Right forelimb (tissue), 1 donor: ENCODE measurements around the gene ALDH3B2.
"Not testable (repeated sequence)": the region's sequence is repeated elsewhere in the genome, so short reads cannot be mapped to it uniquely, and the experiment has no call there.

Source experiments
- DNase-seq: peaks from one replicate; pipeline ENCODE4 v3.0.0-alpha.2; 2018

The ALDH3B2 gene

GRCh38 chr11:67660752-67661151 is 13.7 kb downstream of the ALDH3B2 start:
- not testable (repeated sequence) for DNase-seq

GRCh38 chr11:67659651-67660165 is 14.7 kb downstream of the ALDH3B2 start:
- not testable (repeated sequence) for DNase-seq

- DNase-seq = no peak
Observed at GRCh38 chr11:67657300-67657699, 17.1 kb downstream of the ALDH3B2 start.

DNA sequence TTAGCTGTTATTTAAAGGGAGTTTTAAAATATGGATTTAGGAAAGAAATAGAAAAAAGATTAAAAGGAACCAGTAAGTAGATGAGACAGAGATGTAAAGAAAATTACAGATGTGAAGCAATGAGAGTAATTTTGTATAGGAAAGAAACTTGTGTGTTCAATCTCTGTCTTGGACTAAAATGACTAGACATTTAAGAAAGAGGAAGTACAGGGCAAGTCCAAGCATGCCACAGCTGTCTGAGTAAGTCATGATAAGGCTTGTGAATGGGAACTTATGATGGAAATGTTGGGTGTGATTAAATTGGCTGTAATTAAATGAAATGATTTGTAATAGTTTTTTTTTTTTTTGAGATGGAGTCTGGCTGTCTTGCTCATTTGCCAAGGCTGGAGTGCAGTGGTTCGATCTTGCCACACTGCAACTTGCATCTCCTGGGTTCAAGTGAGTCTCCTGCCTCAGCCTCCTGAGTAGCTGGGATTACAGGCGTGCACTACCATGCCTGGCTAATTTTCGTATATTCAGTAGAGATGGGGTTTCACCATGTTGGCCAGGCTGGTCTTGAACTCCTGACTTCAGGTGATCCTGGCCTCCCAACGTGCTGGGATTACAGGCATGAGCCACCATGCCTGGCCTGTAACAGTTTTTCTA is 18.0 kb downstream of the ALDH3B2 start:
- no peak for DNase-seq

DNA sequence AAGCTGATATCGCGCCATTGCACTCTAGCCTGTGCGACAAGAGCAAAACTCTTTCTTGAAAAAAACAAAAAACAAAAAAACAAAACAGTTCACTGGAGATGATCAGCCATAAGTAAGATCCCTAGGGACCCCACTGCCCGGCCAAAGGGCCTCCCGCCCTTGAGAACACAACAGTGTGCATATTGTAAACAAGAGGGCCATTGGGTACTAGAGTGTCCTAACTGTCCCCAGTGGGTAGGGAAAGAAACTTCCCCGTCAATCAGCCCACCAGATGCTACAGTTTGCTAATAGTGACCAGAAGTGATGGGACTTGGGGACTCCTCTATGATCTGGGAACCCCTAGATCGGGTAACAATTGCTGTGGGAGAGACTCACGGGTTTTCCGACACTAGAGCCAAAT is 20.2 kb downstream of the ALDH3B2 start:
- no peak for DNase-seq

DNA sequence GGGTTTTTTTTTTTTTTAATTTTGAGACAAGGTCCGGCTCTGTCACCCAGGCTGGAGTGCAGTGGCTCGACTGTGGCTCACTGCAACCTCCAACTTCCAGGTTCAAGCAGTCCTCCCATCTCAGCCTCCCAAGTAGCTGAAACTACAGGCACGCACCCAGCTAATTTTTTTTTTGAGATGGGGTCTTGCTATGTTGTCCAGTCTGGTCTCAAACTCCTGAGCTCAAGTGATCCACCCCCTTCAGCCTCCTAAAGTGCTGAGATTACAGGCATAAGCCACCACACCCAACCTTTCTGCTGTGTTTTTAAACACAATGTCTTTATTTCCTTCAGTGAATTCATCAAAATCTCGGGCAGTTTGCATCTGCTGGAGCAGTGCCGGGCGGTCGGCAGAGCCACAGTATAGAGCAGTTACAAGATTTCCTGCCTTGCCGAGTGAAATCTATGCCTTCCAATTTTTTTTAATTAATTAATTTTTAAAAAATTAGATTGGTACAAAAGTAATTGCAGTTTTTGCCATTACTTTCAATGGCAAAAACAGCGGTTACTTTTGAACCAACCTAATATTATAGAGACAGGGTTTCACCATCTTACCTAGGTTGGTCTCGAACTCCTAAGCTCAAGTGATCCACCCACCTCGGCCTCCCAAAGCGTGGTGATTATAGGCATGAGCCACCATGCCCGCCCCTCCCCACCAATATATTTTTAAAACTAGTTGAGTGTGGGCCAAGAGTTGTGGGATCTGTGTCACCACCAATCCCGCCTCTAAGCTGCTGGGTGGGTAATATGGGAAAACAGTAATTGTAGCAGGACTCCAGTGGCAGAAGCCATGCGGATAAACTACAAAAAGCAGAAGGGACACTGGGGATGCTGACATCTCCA is 21.2 kb downstream of the ALDH3B2 start:
- no peak for DNase-seq

- DNase-seq = no peak
Observed at GRCh38 chr11:67651976-67652781, 22.2 kb downstream of the ALDH3B2 start.

- no peak for DNase-seq
Observed at GRCh38 chr11:67649634-67650510, 24.6 kb downstream of the ALDH3B2 start.

DNA sequence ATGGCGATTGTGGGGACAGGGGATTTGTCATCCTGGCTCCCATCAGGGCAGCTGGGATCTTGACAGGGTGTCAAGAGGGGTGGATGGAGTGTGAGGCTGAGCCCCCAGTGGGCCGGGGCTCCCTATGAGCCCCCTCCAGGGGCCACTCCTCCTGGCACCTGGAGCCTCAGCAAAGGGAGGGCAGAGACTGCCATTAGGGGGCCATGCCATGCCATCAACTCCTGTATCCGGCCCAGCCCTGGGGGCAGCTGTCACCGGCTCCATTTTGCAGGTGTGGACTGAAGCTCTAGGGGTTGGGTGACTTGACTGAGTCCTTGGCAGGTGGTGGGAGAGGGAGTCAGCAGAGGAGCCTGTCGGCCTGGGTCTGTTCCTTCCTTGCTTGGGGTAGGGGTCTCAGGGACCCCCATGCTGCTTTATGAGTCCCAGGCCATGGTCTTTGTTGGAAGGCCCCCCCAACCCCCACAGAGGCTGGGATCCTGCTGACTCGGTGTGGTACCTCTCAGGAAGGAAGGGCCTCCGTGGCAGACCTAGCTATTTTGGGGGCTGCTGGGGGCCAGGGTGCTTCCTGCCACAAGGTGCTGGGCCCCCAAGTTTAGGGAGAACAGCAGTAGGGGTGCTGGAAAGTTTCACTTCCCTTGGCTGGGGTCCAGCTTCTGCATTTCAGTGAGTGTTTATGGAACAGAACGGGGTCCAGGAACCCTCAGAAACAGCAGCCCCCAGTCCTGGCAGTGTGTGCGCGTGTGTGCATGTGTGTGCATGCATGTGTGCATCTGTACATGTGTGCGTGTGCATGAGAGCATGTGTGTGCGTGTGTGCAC is 25.4 kb downstream of the ALDH3B2 start:
- no peak for DNase-seq

DNA sequence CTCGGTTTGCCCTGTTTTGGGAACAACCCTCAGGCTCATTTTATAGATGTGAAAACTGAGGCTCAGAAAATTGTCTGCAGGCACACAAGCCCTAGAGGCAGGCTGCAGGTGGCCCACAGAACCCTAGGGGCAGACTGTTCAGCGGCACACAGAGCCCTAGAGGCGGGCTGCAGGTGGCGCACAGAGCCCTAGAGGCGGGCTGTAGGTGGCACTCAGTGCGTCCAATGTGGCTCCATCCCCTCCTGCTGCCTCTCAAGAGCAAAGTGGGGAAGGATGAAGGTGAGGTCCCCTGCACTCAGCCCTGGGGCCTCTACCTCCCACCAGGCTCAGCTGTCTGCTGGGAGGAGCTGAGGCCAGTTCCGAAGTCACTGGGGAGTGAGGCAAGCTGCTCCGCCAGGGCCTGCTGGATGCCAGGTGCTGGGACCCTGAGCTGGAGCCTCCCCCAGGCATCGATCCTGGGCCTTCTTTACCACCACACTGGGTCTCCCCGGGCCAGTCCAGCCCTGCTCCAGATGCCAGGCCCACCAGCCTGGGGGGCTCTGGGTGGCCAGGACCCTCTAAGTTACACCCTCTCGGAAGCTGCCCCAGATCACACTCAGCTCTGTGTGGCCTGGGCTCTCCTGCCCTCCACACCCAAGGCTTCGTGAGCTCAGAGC is 26.2 kb downstream of the ALDH3B2 start:
- DNase-seq = no peak

DNA sequence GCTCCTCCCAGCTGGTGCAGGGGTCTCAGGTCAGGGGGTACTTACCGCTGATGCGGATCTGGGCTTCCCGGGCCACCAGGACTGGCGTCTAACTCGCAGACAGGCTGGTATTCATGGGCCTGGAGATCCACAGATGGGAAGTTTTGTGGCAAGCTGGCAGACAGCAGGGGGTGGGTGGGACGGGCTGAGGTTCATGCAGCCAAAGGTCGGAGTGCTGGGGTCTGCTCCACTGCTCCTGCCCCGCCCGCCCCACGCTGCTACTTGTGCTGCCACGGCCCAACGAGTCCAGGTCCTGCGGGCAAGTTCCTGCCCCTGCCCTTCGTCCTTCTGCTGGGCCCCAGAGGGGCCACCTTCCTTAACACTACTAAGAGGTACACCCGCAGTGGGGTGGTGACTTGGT is 27.0 kb downstream of the ALDH3B2 start:
- no peak for DNase-seq

- DNase-seq = no peak
Observed at GRCh38 chr11:67646535-67647336, 27.7 kb downstream of the ALDH3B2 start.

DNA sequence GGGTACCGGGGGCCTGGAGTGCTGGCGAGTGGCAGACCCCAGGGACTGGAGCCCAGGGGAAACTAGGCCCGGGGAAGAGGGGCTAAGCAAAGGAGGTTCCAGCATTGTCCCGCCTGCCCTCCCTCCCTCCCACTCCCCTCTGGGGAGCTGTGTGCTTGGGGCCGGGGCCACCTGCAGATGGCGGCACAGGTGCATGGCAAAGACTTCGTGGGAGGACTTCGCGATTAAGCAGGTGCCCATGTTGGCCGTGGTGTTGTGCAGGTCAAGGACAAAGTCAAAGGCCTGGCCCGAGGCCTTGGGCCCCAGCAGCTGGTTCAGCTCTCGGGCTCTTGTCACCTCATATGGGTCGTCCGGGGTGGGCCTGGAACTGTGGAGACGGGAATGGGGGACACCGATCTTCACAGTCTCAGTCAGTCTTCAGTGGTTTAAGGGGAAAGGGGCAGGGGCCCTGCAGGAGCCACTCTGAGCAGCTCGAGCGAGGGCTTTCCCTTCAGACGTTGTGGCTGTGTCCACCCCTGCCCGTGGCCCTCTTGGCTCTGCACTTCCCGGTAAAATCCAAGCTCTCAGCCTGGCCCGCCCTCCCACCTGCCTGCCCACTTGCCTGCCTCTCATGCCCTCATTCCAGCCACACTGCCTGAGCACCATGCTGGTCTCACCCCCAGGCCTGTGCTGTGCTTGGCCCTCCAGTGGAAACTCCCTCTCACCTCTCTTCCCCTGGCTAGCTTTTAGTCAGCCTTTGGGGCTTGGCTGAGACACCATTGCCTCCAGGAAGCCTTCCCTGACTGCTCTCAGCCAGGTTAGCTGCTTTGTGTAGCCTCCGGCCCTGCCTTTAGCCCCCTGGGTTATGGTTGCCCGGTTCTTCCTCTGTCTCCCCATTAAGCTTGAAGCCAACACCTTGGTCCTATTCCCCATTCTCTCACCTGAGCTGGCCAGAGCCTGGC is 28.6 kb downstream of the ALDH3B2 start:
- DNase-seq = no peak

GRCh38 chr11:67644472-67645418 is 29.7 kb downstream of the ALDH3B2 start:
- DNase-seq = no peak

- DNase-seq = no peak
Observed at GRCh38 chr11:67644042-67644441, 30.4 kb downstream of the ALDH3B2 start.

GRCh38 chr11:67642173-67643120 is 32.0 kb downstream of the ALDH3B2 start:
- no peak for DNase-seq
